Measurements from ENCODE around the gene NPHP4.

The NPHP4 gene

GRCh38 chr1:5821540-5822176, 170.6 kb downstream of the NPHP4 start:
- Histone ChIP-seq H3K27ac (ENCODE audit: low read depth, low read length) (no peak overlapping the region), H3K27me3 (ENCODE audit: control insufficient read depth, insufficient read depth, low read length) (peaks cover 6% of the 10 kb centered on the region), H3K9ac (ENCODE audit: low read length) (no peak overlapping the region), H3K4me3 (ENCODE audit: low read length) (no peak overlapping the region), H3K4me1 (ENCODE audit: control insufficient read depth, insufficient read depth, low read length) (no peaks in the 10 kb centered on the region), H3K36me3 (ENCODE audit: control insufficient read depth, insufficient read depth, low read length) (no peaks in the 10 kb centered on the region)

- H3K4me1 ChIP-seq (ENCODE audit: control insufficient read depth, insufficient read depth, low read length): no peaks in the 10 kb centered on the region
- H3K27ac ChIP-seq (ENCODE audit: low read depth, low read length): no peak overlapping the region
- H3K27me3 ChIP-seq (ENCODE audit: control insufficient read depth, insufficient read depth, low read length): peaks cover 6% of the 10 kb centered on the region
- no peak overlapping the region for H3K9ac ChIP-seq (ENCODE audit: low read length)
- H3K4me3 ChIP-seq (ENCODE audit: low read length): no peak overlapping the region
- H3K36me3 ChIP-seq (ENCODE audit: control insufficient read depth, insufficient read depth, low read length): no peaks in the 10 kb centered on the region
Observed at GRCh38 chr1:5820026-5820421, 172.2 kb downstream of the NPHP4 start.

- H3K9ac ChIP-seq (ENCODE audit: low read length): no peak overlapping the region
- H3K36me3 ChIP-seq (ENCODE audit: control insufficient read depth, insufficient read depth, low read length): no peaks in the 10 kb centered on the region
- no peak overlapping the region for H3K27ac ChIP-seq (ENCODE audit: low read depth, low read length)
- H3K27me3 ChIP-seq (ENCODE audit: control insufficient read depth, insufficient read depth, low read length): peaks cover 6% of the 10 kb centered on the region
- H3K4me1 ChIP-seq (ENCODE audit: control insufficient read depth, insufficient read depth, low read length): no peaks in the 10 kb centered on the region
- H3K4me3 ChIP-seq (ENCODE audit: low read length): no peak overlapping the region
Observed at GRCh38 chr1:5819391-5820025, 172.7 kb downstream of the NPHP4 start.

GRCh38 chr1:5818755-5819154, 173.5 kb downstream of the NPHP4 start:
- H3K4me3 ChIP-seq (ENCODE audit: low read length): no peak overlapping the region
- peaks cover 6% of the 10 kb centered on the region for H3K27me3 ChIP-seq (ENCODE audit: control insufficient read depth, insufficient read depth, low read length)
- H3K9ac ChIP-seq (ENCODE audit: low read length): no peak overlapping the region
- no peaks in the 10 kb centered on the region for H3K36me3 ChIP-seq (ENCODE audit: control insufficient read depth, insufficient read depth, low read length)
- H3K27ac ChIP-seq (ENCODE audit: low read depth, low read length): no peak overlapping the region
- H3K4me1 ChIP-seq (ENCODE audit: control insufficient read depth, insufficient read depth, low read length): no peaks in the 10 kb centered on the region

GRCh38 chr1:5815716-5816115, 176.5 kb downstream of the NPHP4 start:
- H3K4me3 ChIP-seq (ENCODE audit: low read length): no peak overlapping the region
- peaks cover 6% of the 10 kb centered on the region for H3K27me3 ChIP-seq (ENCODE audit: control insufficient read depth, insufficient read depth, low read length)
- no peak overlapping the region for H3K27ac ChIP-seq (ENCODE audit: low read depth, low read length)
- H3K4me1 ChIP-seq (ENCODE audit: control insufficient read depth, insufficient read depth, low read length): no peaks in the 10 kb centered on the region
- H3K9ac ChIP-seq (ENCODE audit: low read length): no peak overlapping the region
- H3K36me3 ChIP-seq (ENCODE audit: control insufficient read depth, insufficient read depth, low read length): no peaks in the 10 kb centered on the region

GRCh38 chr1:5815211-5815610, 177.0 kb downstream of the NPHP4 start:
- H3K4me1 ChIP-seq (ENCODE audit: control insufficient read depth, insufficient read depth, low read length): no peaks in the 10 kb centered on the region
- no peak overlapping the region for H3K27ac ChIP-seq (ENCODE audit: low read depth, low read length)
- no peaks in the 10 kb centered on the region for H3K36me3 ChIP-seq (ENCODE audit: control insufficient read depth, insufficient read depth, low read length)
- H3K4me3 ChIP-seq (ENCODE audit: low read length): no peak overlapping the region
- H3K27me3 ChIP-seq (ENCODE audit: control insufficient read depth, insufficient read depth, low read length): peaks cover 6% of the 10 kb centered on the region
- H3K9ac ChIP-seq (ENCODE audit: low read length): no peak overlapping the region

- Histone ChIP-seq H3K4me3 (ENCODE audit: low read length) (no peak overlapping the region), H3K36me3 (ENCODE audit: control insufficient read depth, insufficient read depth, low read length) (no peaks in the 10 kb centered on the region), H3K4me1 (ENCODE audit: control insufficient read depth, insufficient read depth, low read length) (no peaks in the 10 kb centered on the region), H3K27me3 (ENCODE audit: control insufficient read depth, insufficient read depth, low read length) (peaks cover 4% of the 10 kb centered on the region), H3K27ac (ENCODE audit: low read depth, low read length) (no peak overlapping the region), H3K9ac (ENCODE audit: low read length) (no peak overlapping the region)
Observed at GRCh38 chr1:5814046-5814619, 178.1 kb downstream of the NPHP4 start.

GRCh38 chr1:5813480-5813879, 178.7 kb downstream of the NPHP4 start:
- Histone ChIP-seq H3K27me3 (ENCODE audit: control insufficient read depth, insufficient read depth, low read length) (peaks cover 4% of the 10 kb centered on the region), H3K4me3 (ENCODE audit: low read length) (no peak overlapping the region), H3K36me3 (ENCODE audit: control insufficient read depth, insufficient read depth, low read length) (no peaks in the 10 kb centered on the region), H3K4me1 (ENCODE audit: control insufficient read depth, insufficient read depth, low read length) (no peaks in the 10 kb centered on the region), H3K9ac (ENCODE audit: low read length) (no peak overlapping the region), H3K27ac (ENCODE audit: low read depth, low read length) (no peak overlapping the region)

Measured in rectal smooth muscle tissue (tissue), 1 donor.